Loucy (cell line): ENCODE measurements around the gene IQCH.

ENCODE experiments used
- EZH2phosphoT487 ChIP-seq: fragments of 200-600 bp; IDR thresholded peaks from 2 replicates; pipeline ENCODE4 v1.6.1; 2018; ENCODE audit warnings: antibody characterized with exemption, mild to moderate bottlenecking, moderate library complexity, borderline replicate concordance
- TF ChIP-seq, protein P1 (sequence below): fragments of 200-600 bp; sonication (generic); conservative IDR thresholded peaks from 2 replicates; pipeline ENCODE4 v1.5.1; 2014; ENCODE audit warnings: mild to moderate bottlenecking, antibody characterized with exemption, low read length

DNA sequence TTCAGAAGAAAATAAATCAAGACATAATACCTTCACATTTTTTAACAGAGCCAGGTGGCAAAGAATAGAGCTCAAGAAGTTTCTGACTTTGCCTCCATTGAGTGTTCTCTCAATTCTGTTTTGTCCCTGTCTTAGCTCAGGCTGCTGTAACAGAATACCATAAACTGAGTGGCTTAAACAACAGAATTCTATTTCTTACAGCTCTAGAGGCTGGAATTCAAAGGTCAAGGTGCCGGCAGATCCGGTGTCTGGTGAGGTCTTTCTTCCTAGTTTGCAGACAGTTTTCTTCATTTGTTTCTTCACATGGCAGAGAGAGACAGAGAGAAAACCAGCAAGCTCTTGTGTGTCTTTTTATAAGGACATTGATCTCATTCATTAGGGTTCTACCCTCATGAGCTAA, 25.6 kb downstream of the IQCH start:
- TF ChIP-seq, protein P1, sequence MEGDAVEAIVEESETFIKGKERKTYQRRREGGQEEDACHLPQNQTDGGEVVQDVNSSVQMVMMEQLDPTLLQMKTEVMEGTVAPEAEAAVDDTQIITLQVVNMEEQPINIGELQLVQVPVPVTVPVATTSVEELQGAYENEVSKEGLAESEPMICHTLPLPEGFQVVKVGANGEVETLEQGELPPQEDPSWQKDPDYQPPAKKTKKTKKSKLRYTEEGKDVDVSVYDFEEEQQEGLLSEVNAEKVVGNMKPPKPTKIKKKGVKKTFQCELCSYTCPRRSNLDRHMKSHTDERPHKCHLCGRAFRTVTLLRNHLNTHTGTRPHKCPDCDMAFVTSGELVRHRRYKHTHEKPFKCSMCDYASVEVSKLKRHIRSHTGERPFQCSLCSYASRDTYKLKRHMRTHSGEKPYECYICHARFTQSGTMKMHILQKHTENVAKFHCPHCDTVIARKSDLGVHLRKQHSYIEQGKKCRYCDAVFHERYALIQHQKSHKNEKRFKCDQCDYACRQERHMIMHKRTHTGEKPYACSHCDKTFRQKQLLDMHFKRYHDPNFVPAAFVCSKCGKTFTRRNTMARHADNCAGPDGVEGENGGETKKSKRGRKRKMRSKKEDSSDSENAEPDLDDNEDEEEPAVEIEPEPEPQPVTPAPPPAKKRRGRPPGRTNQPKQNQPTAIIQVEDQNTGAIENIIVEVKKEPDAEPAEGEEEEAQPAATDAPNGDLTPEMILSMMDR: no peak
- TF ChIP-seq EZH2phosphoT487: no peak
